ENCODE results near the gene WDR86.

GRCh38 chr7:151415375-151416105, 5.7 kb upstream of the WDR86 start:
- TF ChIP-seq CTCF (IDR thresholded peaks at IDR 0.05), result no peak
- no peak for TF ChIP-seq POLR2A (IDR thresholded peaks at IDR 0.05)
- no peak for TF ChIP-seq POLR2AphosphoS5 (IDR thresholded peaks at IDR 0.05; ENCODE audit: insufficient read depth in 1 of 2, low read depth in 1 of 2)

Measured in vagina (tissue), 2 donors.